ENCODE data around the gene CDK19. TPM values are rescaled to one million over a fixed set of nuclear protein-coding genes. Genes with fewer than 3 reads are reported as not detected.
"Not testable (repeated sequence)": the region's sequence is repeated elsewhere in the genome, so short reads cannot be mapped to it uniquely, and the experiment has no call there.

Gene CDK19
- total and polyA plus RNA-seq, 3 donors from 2014 or later = 30.7 to 50.0 (median 31.5) TPM

- Histone ChIP-seq H3K4me3 (no peak overlapping the region), H3K27ac (no peak overlapping the region), H3K27me3 (no peaks in the 10 kb centered on the region), H3K4me1 (no peaks in the 10 kb centered on the region), H3K36me3 (ENCODE audit: low read depth, missing control alignments) (no peaks in the 10 kb centered on the region), H3K9me3 (no peaks in the 10 kb centered on the region)
- TF ChIP-seq POLR2A (IDR thresholded peaks at IDR 0.05) = no peak
- no peak for TF ChIP-seq CTCF (IDR thresholded peaks at IDR 0.05)
- intact Hi-C loops (cut with DNase I; ENCODE audit: low total_unique reads) = no loop called here
- WGBS, 2 donors = 87 to 94% methylated on average over 6 of the region's 6 CpGs
- DNase-seq = no peak
Observed at GRCh38 chr6:110841266-110841665, 26.0 kb upstream of the CDK19 start.

GRCh38 chr6:110835751-110836150 lies 20.5 kb upstream of the CDK19 start:
- H3K4me1 ChIP-seq; DNase-seq; H3K4me3 ChIP-seq; H3K27ac ChIP-seq; H3K36me3 ChIP-seq (ENCODE audit: low read depth, missing control alignments); intact Hi-C loops (cut with DNase I; ENCODE audit: low total_unique reads); H3K27me3 ChIP-seq; H3K9me3 ChIP-seq: not testable (repeated sequence)
- 70 to 87% methylated on average over 5 of the region's 5 CpGs for WGBS, 2 donors

- no peaks in the 10 kb centered on the region for H3K36me3 ChIP-seq (ENCODE audit: low read depth, missing control alignments)
- H3K27me3 ChIP-seq = no peaks in the 10 kb centered on the region
- no peaks in the 10 kb centered on the region for H3K4me1 ChIP-seq
- no peak for TF ChIP-seq CTCF (IDR thresholded peaks at IDR 0.05)
- no peak for TF ChIP-seq POLR2A (IDR thresholded peaks at IDR 0.05)
- intact Hi-C loops (cut with DNase I; ENCODE audit: low total_unique reads) = no loop called here
- 83 to 92% methylated on average over 6 of the region's 6 CpGs for WGBS, 2 donors
- H3K27ac ChIP-seq = no peak overlapping the region
- no peak for DNase-seq
- no peaks in the 10 kb centered on the region for H3K9me3 ChIP-seq
- H3K4me3 ChIP-seq = no peak overlapping the region
Observed at GRCh38 chr6:110833831-110834230, 18.6 kb upstream of the CDK19 start.

- no peak overlapping the region for H3K27ac ChIP-seq
- no peaks in the 10 kb centered on the region for H3K9me3 ChIP-seq
- H3K27me3 ChIP-seq = no peaks in the 10 kb centered on the region
- 97% methylated on average over 6 of the region's 6 CpGs for WGBS, 2 donors
- no peaks in the 10 kb centered on the region for H3K36me3 ChIP-seq (ENCODE audit: low read depth, missing control alignments)
- no peak overlapping the region for H3K4me3 ChIP-seq
- H3K4me1 ChIP-seq = no peaks in the 10 kb centered on the region
- intact Hi-C loops (cut with DNase I; ENCODE audit: low total_unique reads) = no loop called here
- DNase-seq = no peak
- TF ChIP-seq POLR2A (IDR thresholded peaks at IDR 0.05) (no peak), CTCF (IDR thresholded peaks at IDR 0.05) (no peak)
Observed at GRCh38 chr6:110831405-110831804, 16.1 kb upstream of the CDK19 start.

GRCh38 chr6:110828396-110828795 lies 13.1 kb upstream of the CDK19 start:
- Histone ChIP-seq H3K27me3 (no peaks in the 10 kb centered on the region), H3K36me3 (ENCODE audit: low read depth, missing control alignments) (no peaks in the 10 kb centered on the region), H3K9me3 (no peaks in the 10 kb centered on the region), H3K4me1 (no peaks in the 10 kb centered on the region), H3K27ac (no peak overlapping the region), H3K4me3 (no peak overlapping the region)
- intact Hi-C loops (cut with DNase I; ENCODE audit: low total_unique reads) = no loop called here
- 88 to 94% methylated on average over 1 of the region's 1 CpG for WGBS, 2 donors
- no peak for DNase-seq
- TF ChIP-seq CTCF (IDR thresholded peaks at IDR 0.05) (no peak), POLR2A (IDR thresholded peaks at IDR 0.05) (no peak)

Measured in testis (tissue), 3 donors.